Muscle of leg (tissue), 11 donors: ENCODE data around the gene BEND2. TPM values are rescaled to one million over a fixed set of nuclear protein-coding genes. Genes with fewer than 3 reads are reported as not detected.

Experiments used
- DNase-seq: peaks from one replicate; pipeline ENCODE4 v3.0.0; 2013
- H3K27ac ChIP-seq: one replicate; pipeline ENCODE4 v1.5.1; 2013; ENCODE audit warnings: mild to moderate bottlenecking, low read length, control low read depth
- H3K27me3 ChIP-seq: one replicate; pipeline ENCODE4 v1.6.1; 2013; ENCODE audit warnings: low read length; ENCODE audit not compliant: control insufficient read depth, insufficient read depth
- H3K36me3 ChIP-seq: one replicate; pipeline ENCODE4 v1.6.1; 2013; ENCODE audit warnings: low read length; ENCODE audit not compliant: control insufficient read depth, insufficient read depth
- H3K4me1 ChIP-seq: one replicate; pipeline ENCODE4 v1.6.1; 2013; ENCODE audit warnings: low read length; ENCODE audit not compliant: control insufficient read depth, insufficient read depth
- H3K4me3 ChIP-seq: one replicate; pipeline ENCODE4 v1.5.1; 2013; ENCODE audit warnings: low read length, control low read depth
- H3K9me3 ChIP-seq: replicated peaks from 2 replicates; pipeline ENCODE4 v1.6.1; 2013; ENCODE audit warnings: low read depth, low read length; ENCODE audit not compliant: control insufficient read depth
- WGBS: methylation state at CpG from one replicate; pipeline ENCODE4 v1.1.5; 2013; ENCODE audit warnings: missing lambda C conversion rate; ENCODE audit not compliant: insufficient coverage; 5-methylcytosine and 5-hydroxymethylcytosine counted together
- polyA plus RNA-seq, 8 donors: library from polyadenylated mRNA; unstranded; fragments of 120-200 nt; gene quantifications; one replicate each; pipeline versions ENCODE4 v1.2.1 to v1.2.3, GENCODE V29; 2013; ENCODE audit warnings: inconsistent platforms in 1 of 8, low replicate concordance in 1 of 8; ENCODE audit not compliant: insufficient read length in 8 of 8, insufficient read depth in 1 of 8
- total RNA-seq: library from RNA; stranded (reverse); fragments of 120-200 nt; gene quantifications from one replicate; pipeline ENCODE4 v1.2.4, GENCODE V29; 2013

Gene BEND2
- total and polyA plus RNA-seq, 9 donors = 0.02 to 0.08 (median 0.05) TPM; not detected in 3

DNA sequence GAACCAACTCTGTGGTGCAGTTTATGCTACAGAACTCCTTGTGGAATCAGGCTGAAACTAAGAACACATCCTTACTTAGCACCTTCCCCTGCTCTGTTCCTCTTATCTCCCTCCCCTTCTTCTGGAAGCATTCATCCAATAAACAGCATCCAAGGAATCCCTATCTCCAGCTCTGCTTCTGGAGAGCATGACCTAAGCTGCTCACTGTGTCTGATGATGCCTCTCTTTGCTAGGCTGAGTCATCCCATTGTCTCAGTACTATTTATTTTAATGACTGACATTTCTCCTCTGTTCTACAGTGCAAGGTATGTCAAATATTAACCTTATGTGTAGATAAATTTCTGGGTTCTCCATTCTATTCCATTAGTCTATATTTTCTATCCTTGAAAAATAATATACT is 71.2 kb downstream of the BEND2 start:
- H3K27me3 ChIP-seq = peaks cover 6% of the 10 kb centered on the region
- H3K9me3 ChIP-seq = no peaks in the 10 kb centered on the region
- no peaks in the 10 kb centered on the region for H3K36me3 ChIP-seq
- H3K4me3 ChIP-seq = no peak overlapping the region
- DNase-seq = no peak
- H3K4me1 ChIP-seq = no peaks in the 10 kb centered on the region
- H3K27ac ChIP-seq = no peak overlapping the region

- H3K27ac ChIP-seq = no peak overlapping the region
- peak; percentile 41 for DNase-seq
- no peak overlapping the region for H3K4me3 ChIP-seq
- H3K9me3 ChIP-seq = no peaks in the 10 kb centered on the region
- no peaks in the 10 kb centered on the region for H3K4me1 ChIP-seq
- peaks cover 4% of the 10 kb centered on the region for H3K27me3 ChIP-seq
- 27% methylated on average over 4 of the region's 6 CpGs for WGBS
- no peaks in the 10 kb centered on the region for H3K36me3 ChIP-seq
Measured at GRCh38 chrX:18146954-18147353, 73.7 kb downstream of the BEND2 start.

DNA sequence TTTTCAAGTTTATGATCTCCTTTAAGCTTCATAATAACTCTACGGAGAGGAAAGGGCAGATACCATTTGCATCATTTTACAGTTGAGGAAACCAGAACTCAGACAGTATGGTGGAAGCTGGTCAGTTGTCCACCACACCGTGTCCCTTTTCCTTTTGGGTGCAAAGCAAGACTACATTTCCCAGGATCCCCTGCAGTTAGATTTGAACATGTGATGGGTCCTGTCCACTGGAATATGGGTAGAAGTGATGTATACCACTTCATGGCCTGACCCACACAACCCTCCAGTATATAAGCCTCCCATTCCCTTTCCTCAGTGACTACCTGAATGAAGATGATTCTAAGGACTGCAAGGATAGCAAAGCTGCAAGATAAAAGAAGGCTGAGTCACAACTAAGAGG is 74.7 kb downstream of the BEND2 start:
- Histone ChIP-seq H3K36me3 (no peaks in the 10 kb centered on the region), H3K4me3 (no peak overlapping the region), H3K9me3 (no peaks in the 10 kb centered on the region), H3K27me3 (peaks cover 4% of the 10 kb centered on the region), H3K27ac (no peak overlapping the region), H3K4me1 (no peaks in the 10 kb centered on the region)
- 83% methylated on average over 1 of the region's 2 CpGs for WGBS
- no peak for DNase-seq

- Histone ChIP-seq H3K27me3 (peaks cover 14% of the 10 kb centered on the region), H3K27ac (no peak overlapping the region), H3K4me3 (no peak overlapping the region), H3K4me1 (no peaks in the 10 kb centered on the region), H3K9me3 (no peaks in the 10 kb centered on the region), H3K36me3 (no peaks in the 10 kb centered on the region)
- WGBS = 67% methylated on average over 1 of the region's 6 CpGs
- no peak for DNase-seq
Measured at GRCh38 chrX:18136816-18137215, 83.9 kb downstream of the BEND2 start.

- H3K4me3 ChIP-seq = no peak overlapping the region
- no peaks in the 10 kb centered on the region for H3K9me3 ChIP-seq
- H3K27ac ChIP-seq = no peak overlapping the region
- H3K36me3 ChIP-seq = no peaks in the 10 kb centered on the region
- 91% methylated on average over 6 of the region's 6 CpGs for WGBS
- H3K4me1 ChIP-seq = no peaks in the 10 kb centered on the region
- H3K27me3 ChIP-seq = peaks cover 18% of the 10 kb centered on the region
- no peak for DNase-seq
Measured at GRCh38 chrX:18133605-18134004, 87.1 kb downstream of the BEND2 start.

DNA sequence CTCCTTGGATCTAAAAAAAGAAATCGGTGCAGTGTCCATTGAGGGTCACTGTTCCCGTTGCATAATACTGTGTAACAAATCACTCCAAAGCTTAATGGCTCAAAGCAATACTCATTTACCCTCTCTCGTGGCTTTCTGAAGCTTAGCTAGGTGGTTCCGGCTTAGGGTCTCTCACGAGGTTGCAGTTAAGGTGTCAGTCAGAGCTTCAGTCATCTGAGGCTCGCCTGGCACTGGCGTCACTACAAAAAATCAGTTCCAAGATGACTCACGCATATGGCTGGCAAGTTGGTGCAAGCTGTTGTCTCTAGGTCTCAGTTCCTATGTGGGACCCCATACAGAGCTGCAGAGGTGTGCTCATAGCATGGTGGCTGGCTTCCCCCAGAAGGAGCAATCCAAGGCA is 91.0 kb downstream of the BEND2 start:
- H3K36me3 ChIP-seq = no peaks in the 10 kb centered on the region
- H3K4me1 ChIP-seq = no peaks in the 10 kb centered on the region
- no peak overlapping the region for H3K4me3 ChIP-seq
- H3K9me3 ChIP-seq = no peaks in the 10 kb centered on the region
- H3K27ac ChIP-seq = no peak overlapping the region
- no peak for DNase-seq
- WGBS = 68% methylated on average over 6 of the region's 8 CpGs
- peaks cover 10% of the 10 kb centered on the region for H3K27me3 ChIP-seq

DNA sequence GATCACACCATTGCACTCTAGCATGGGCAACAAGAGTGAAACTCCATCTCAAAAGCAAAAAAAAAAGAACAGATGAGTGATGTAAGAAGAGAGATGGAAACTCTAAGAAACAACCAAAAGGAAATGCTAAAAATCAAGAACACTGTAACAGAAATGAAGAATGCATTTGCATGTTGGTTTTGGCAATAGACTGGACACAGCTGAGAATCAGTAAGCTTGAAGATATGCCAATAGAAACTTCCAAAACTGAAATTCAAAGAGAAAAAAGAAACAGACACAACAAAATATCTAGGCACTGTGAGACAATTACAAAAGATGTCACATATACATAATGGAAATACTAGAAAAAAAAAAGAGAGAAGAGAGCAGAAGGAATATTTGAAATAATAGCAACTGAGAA is 93.7 kb downstream of the BEND2 start:
- Histone ChIP-seq H3K27ac (no peak overlapping the region), H3K4me3 (no peak overlapping the region), H3K27me3 (peaks cover 12% of the 10 kb centered on the region), H3K9me3 (no peaks in the 10 kb centered on the region), H3K36me3 (no peaks in the 10 kb centered on the region), H3K4me1 (no peaks in the 10 kb centered on the region)
- no peak for DNase-seq

DNA sequence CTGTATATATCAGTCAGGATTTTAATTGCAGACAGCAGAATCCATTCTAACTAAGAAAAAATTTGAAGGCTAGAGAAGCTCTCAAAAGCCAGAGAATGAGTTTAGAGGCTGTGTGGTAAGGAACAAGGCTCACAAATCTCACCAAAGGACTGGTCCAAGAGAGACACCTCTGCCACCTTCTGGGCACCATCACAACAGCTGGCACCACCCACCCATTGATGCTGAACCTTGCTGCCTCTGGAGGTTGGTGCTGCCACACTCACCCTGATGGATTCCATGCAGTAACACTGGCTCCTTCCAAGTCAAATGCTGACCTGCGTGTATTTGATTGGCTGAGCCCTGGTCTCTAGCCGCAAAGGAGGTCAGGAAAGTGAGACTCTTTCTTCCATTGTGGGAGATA is 100.8 kb downstream of the BEND2 start:
- Histone ChIP-seq H3K4me3 (no peak overlapping the region), H3K4me1 (no peaks in the 10 kb centered on the region), H3K9me3 (peaks cover 10% of the 10 kb centered on the region), H3K27ac (no peak overlapping the region), H3K36me3 (no peaks in the 10 kb centered on the region), H3K27me3 (peaks cover 18% of the 10 kb centered on the region)
- WGBS = 81% methylated on average over 2 of the region's 2 CpGs
- DNase-seq = no peak

Other genes with a start within 250 kb of the BEND2 start
- 6.3 TPM for gene SCML2, start 133.8 kb upstream of the BEND2 start, total RNA-seq
- gene SCML2, start 133.8 kb upstream of the BEND2 start, polyA plus RNA-seq = 1 to 10 TPM; 7.0 to 9.9 (median 7.7) TPM
- gene CDKL5, start 204.7 kb upstream of the BEND2 start, total RNA-seq = 6.1 TPM
- 1 to 10 TPM; 3.5 to 7.4 (median 4.6) TPM for gene CDKL5, start 204.7 kb upstream of the BEND2 start, polyA plus RNA-seq